Sigmoid colon (tissue), 4 donors: ENCODE measurements around the gene KEAP1.

Source experiments
- EP300 ChIP-seq, 4 donors: sonication (generic); formaldehyde crosslinking; IDR thresholded peaks; one replicate each; pipeline ENCODE4 v1.6.1; 2017; ENCODE audit warnings: antibody characterized with exemption in 4 of 4
- POLR2A ChIP-seq, 2 donors: fragments of 450-650 bp; IDR thresholded peaks; one replicate each; pipeline ENCODE4 v1.6.1; 2016; ENCODE audit warnings: antibody characterized with exemption in 2 of 2, mild to moderate bottlenecking in 2 of 2, moderate library complexity in 2 of 2
- POLR2AphosphoS5 ChIP-seq, 4 donors: sonication (generic); formaldehyde crosslinking; IDR thresholded peaks; one replicate each; pipeline ENCODE4 v1.6.1; 2017; ENCODE audit warnings: antibody characterized with exemption in 4 of 4
- TF ChIP-seq, protein P1 (sequence below), 4 experiments: fragments of 450-650 bp in 3 of 4; fragments of 200-600 bp in 1 of 4; IDR thresholded peaks; one replicate each; pipeline ENCODE4 v1.5.1; 2016 to 2019; ENCODE audit warnings: antibody characterized with exemption in 4 of 4, mild to moderate bottlenecking in 3 of 4, moderate library complexity in 2 of 4

DNA sequence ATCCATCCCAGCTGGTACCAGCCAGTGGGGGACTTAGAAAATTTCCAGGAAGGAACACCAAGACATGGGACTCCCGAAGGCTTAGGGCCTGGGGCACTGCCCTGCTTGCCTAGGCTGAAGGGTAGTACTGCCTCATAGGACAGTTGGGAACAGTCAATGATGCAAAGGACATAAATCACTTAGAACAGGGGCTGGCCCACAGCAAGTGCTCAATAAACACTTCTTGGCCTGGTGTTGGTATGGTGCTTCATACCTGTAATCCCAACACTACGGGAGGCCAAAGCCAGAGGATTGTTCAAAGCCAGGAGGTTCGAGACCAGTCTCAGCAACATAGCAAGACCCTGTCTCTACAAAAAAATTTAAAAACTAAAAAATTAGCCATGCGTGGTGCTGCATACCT, 5.8 kb downstream of the KEAP1 start:
- no peak for TF ChIP-seq POLR2A (IDR thresholded peaks at IDR 0.05)
- TF ChIP-seq, protein P1, sequence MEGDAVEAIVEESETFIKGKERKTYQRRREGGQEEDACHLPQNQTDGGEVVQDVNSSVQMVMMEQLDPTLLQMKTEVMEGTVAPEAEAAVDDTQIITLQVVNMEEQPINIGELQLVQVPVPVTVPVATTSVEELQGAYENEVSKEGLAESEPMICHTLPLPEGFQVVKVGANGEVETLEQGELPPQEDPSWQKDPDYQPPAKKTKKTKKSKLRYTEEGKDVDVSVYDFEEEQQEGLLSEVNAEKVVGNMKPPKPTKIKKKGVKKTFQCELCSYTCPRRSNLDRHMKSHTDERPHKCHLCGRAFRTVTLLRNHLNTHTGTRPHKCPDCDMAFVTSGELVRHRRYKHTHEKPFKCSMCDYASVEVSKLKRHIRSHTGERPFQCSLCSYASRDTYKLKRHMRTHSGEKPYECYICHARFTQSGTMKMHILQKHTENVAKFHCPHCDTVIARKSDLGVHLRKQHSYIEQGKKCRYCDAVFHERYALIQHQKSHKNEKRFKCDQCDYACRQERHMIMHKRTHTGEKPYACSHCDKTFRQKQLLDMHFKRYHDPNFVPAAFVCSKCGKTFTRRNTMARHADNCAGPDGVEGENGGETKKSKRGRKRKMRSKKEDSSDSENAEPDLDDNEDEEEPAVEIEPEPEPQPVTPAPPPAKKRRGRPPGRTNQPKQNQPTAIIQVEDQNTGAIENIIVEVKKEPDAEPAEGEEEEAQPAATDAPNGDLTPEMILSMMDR (IDR thresholded peaks at IDR 0.05) = no peak
- TF ChIP-seq POLR2AphosphoS5 (IDR thresholded peaks at IDR 0.05) = no peak
- TF ChIP-seq EP300 (IDR thresholded peaks at IDR 0.05) = no peak
